Measurements from ENCODE around the gene GRIK4. TPM values are rescaled to one million over a fixed set of nuclear protein-coding genes. Genes with fewer than 3 reads are reported as not detected.

Gene GRIK4
- total and polyA plus RNA-seq, 9 of the 15 experiments (the other 6 are each of a cell fraction or from before 2014, with no cell fraction given): not detected

GRCh38 chr11:120712881-120713280 lies 201.3 kb downstream of the GRIK4 start:
- in situ Hi-C loops (cut with MboI): no loop called here
- intact Hi-C loops (cut with micrococcal nuclease): no loop called here
- ATAC-seq: no peak
- Histone ChIP-seq H3K4me3 (no peak overlapping the region), H3K9me3 (replicated peaks; ENCODE audit: control insufficient read depth, insufficient read depth, low read depth, low read length) (no peaks in the 10 kb centered on the region), H3K9me1 (ENCODE audit: control insufficient read depth, insufficient read depth, low read length) (no peaks in the 10 kb centered on the region), H3K4me1 (replicated peaks in 1 of 2; ENCODE audit: control insufficient read depth in 2 of 2, insufficient read depth in 2 of 2, low read length in 2 of 2) (no peaks in the 10 kb centered on the region), H3K36me3 (ENCODE audit: control insufficient read depth, insufficient read depth, low read length) (no peaks in the 10 kb centered on the region), H4K20me1 (replicated peaks; ENCODE audit: control insufficient read depth, insufficient read depth, low read length) (no peaks in the 10 kb centered on the region), H3K27ac (ENCODE audit: extremely low read depth, low read depth, low read length) (no peak overlapping the region), H3K4me2 (ENCODE audit: insufficient read depth, low read length) (no peak overlapping the region), H2AFZ (ENCODE audit: low read depth, low read length) (no peak overlapping the region), H3K9ac (ENCODE audit: insufficient read depth in 1 of 2, low read depth in 2 of 2, low read length in 2 of 2) (no peak overlapping the region), H3K79me2 (ENCODE audit: control insufficient read depth, insufficient read depth, low read length) (no peaks in the 10 kb centered on the region), H3K27me3 (ENCODE audit: control insufficient read depth in 2 of 2, insufficient read depth in 2 of 2, low read length in 2 of 2) (peaks cover 10 to 38% of the 10 kb centered on the region in 2 experiments; a peak in 4 of 5 replicates)
- 0% methylated on average over 4 of the region's 4 CpGs for WGBS (ENCODE audit: insufficient coverage, low coverage, missing lambda C conversion rate)
- ChIA-PET CTCF (ENCODE audit: low intra/inter-chr PET ratio) (no interaction called here), POLR2A (interaction anchor here (0.6 to 1.1 kb wide), 2 partner anchors 44 to 208 kb away, joined by 3 read pairs; no protein-coding TSS in a partner anchor)
- DNase-seq (ENCODE audit: extremely low read depth in 1 of 4, low spot score in 3 of 4): no peak
- no peak for FAIRE-seq
- no TSS peak for BruUV-seq (replicated peaks)
- TF ChIP-seq GABPB1 (CRISPR knock-in tag; IDR thresholded peaks at IDR 0.05): no peak
- TF ChIP-seq NCOA2 (IDR thresholded peaks at IDR 0.05; ENCODE audit: partially characterized antibody in 2 of 2): no peak
- no peak for TF ChIP-seq CBX2 (IDR thresholded peaks at IDR 0.05; ENCODE audit: insufficient read depth, low read length, poor library complexity, severe bottlenecking)
- no peak for TF ChIP-seq THAP7 (CRISPR knock-in tag; IDR thresholded peaks at IDR 0.05)
- no peak for TF ChIP-seq ZHX1 (conservative IDR thresholded peaks at IDR 0.05; ENCODE audit: low read length)
- TF ChIP-seq ZNF408 (CRISPR knock-in tag; IDR thresholded peaks at IDR 0.05; ENCODE audit: low read depth): no peak
- no peak for TF ChIP-seq TFE3 (CRISPR knock-in tag; IDR thresholded peaks at IDR 0.05)
- no peak for TF ChIP-seq ZC3H11A (IDR thresholded peaks at IDR 0.05; ENCODE audit: low read depth, low read length)
- TF ChIP-seq HMG20B (CRISPR knock-in tag; IDR thresholded peaks at IDR 0.05): no peak
- no peak for TF ChIP-seq ETV1 (tag; conservative IDR thresholded peaks at IDR 0.05; ENCODE audit: low read depth)
- TF ChIP-seq AFF1 (IDR thresholded peaks at IDR 0.05; ENCODE audit: low read depth in 1 of 2, partially characterized antibody in 2 of 2): no peak
- no peak for TF ChIP-seq XRCC3 (IDR thresholded peaks at IDR 0.05)
- no peak for TF ChIP-seq ZKSCAN1 (IDR thresholded peaks at IDR 0.05; ENCODE audit: low read depth, low read length)

Measured in K562 (cell line).